ENCODE results near the gene OR2A42. TPM values are rescaled to one million over a fixed set of nuclear protein-coding genes. Genes with fewer than 3 reads are reported as not detected.

The OR2A42 gene, protein sequence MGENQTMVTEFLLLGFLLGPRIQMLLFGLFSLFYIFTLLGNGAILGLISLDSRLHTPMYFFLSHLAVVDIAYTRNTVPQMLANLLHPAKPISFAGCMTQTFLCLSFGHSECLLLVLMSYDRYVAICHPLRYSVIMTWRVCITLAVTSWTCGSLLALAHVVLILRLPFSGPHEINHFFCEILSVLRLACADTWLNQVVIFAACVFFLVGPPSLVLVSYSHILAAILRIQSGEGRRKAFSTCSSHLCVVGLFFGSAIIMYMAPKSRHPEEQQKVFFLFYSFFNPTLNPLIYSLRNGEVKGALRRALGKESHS
- total RNA-seq (2022; extraction: Qiagen RNA extraction; ENCODE audit: low read depth) = not detected in 5 replicates

DNA sequence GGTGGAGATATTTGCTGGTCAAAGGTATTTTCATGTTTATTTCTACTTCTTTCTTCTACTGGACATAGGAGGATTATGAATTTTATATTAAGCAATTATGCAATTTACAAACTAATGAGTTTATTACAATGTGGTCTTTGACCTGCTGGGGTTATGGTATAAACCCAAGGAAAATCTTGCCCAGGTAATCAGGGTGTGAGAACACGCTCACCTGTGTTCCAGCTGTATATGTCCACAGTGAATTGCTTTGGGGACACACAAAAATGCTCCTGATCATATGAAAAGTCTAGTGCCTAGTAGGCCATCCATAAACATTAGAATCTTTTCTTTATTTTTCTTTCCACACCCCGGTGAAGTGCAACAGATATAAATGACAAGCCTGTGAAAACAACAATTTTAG is at the start of gene OR2A42:
TSS of gene OR2A42 (minus strand) at position 241 of the 400 bp plus-strand sequence. CDS start 6,762 bp downstream, outside the sequence.

GRCh38 chr7:144269188-144269587 is 29.8 kb upstream of the OR2A42 start, which contains the start of gene CTAGE8:
CTAGE8 (minus strand) TSS chr7:144269288; CDS start chr7:144269250, 38 bp downstream.

DNA sequence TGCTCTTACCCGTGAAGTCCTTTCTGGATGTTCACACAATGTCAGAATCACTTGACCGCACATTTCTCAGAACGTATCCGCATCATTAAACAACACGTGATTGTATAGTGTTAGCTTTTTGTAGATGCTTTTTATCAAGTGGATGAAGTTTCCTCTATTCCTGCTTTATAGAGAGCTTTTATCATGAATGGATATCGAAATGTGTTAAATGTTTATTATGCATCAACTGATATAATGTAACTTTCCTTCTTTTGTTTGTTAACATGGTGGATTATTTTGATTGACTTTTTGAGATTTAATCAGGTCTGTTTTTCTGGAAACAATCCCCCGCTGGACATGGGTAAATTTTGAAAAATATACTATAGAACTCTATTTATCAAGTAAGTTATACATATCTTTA is 25.3 kb upstream of the OR2A42 start, which contains the start of gene OR2A7:
TSS of gene OR2A7 (minus strand) at position 101 of the 400 bp plus-strand sequence. CDS start 5,164 bp downstream, outside the sequence.

GRCh38 chr7:144195212-144195872 is 44.1 kb downstream of the OR2A42 start, which contains the start of gene ARHGEF35:
ARHGEF35 (minus strand) TSS chr7:144195833; CDS start chr7:144188383, 7,450 bp downstream.

GRCh38 chr7:144183166-144183565 is 56.2 kb downstream of the OR2A42 start, which contains the start of gene CTAGE4:
CTAGE4 (plus strand) TSS chr7:144183466; CDS start chr7:144183504, 38 bp downstream.

Other genes with a start within 250 kb of the OR2A42 start
- not detected in 5 replicates for gene OR6B1, start 239.3 kb downstream of the OR2A42 start, total RNA-seq (2022; extraction: Qiagen RNA extraction; ENCODE audit: low read depth)
- gene OR2A5, start 190.7 kb downstream of the OR2A42 start, total RNA-seq (2022; extraction: Qiagen RNA extraction; ENCODE audit: low read depth) = not detected in 5 replicates
- gene OR2A25, start 169.8 kb downstream of the OR2A42 start, total RNA-seq (2022; extraction: Qiagen RNA extraction; ENCODE audit: low read depth) = not detected in 5 replicates
- gene OR2A12, start 153.3 kb downstream of the OR2A42 start, total RNA-seq (2022; extraction: Qiagen RNA extraction; ENCODE audit: low read depth) = not detected in 5 replicates
- not detected in 5 replicates for gene OR2A2, start 130.0 kb downstream of the OR2A42 start, total RNA-seq (2022; extraction: Qiagen RNA extraction; ENCODE audit: low read depth)
- gene OR2A14, start 116.4 kb downstream of the OR2A42 start, total RNA-seq (2022; extraction: Qiagen RNA extraction; ENCODE audit: low read depth) = not detected in 5 replicates
- gene CTAGE4, start 56.1 kb downstream of the OR2A42 start, total RNA-seq (2022; extraction: Qiagen RNA extraction; ENCODE audit: low read depth) = not detected in 5 replicates
- 0.25 to 0.49 TPM (median 0.33 TPM) in 5 replicates for gene ARHGEF35, start 43.8 kb downstream of the OR2A42 start, total RNA-seq (2022; extraction: Qiagen RNA extraction; ENCODE audit: low read depth)
- not detected in 5 replicates for gene OR2A7, start 25.2 kb upstream of the OR2A42 start, total RNA-seq (2022; extraction: Qiagen RNA extraction; ENCODE audit: low read depth)
- not detected in 5 replicates for gene CTAGE8, start 29.7 kb upstream of the OR2A42 start, total RNA-seq (2022; extraction: Qiagen RNA extraction; ENCODE audit: low read depth)
- gene OR2A1, start 72.8 kb upstream of the OR2A42 start, total RNA-seq (2022; extraction: Qiagen RNA extraction; ENCODE audit: low read depth) = not detected in 5 replicates
- gene ARHGEF5, start 115.8 kb upstream of the OR2A42 start, total RNA-seq (2022; extraction: Qiagen RNA extraction; ENCODE audit: low read depth) = 1.8 to 2.3 TPM (median 2.1 TPM) in 5 replicates
- gene NOBOX, start 164.1 kb upstream of the OR2A42 start, total RNA-seq (2022; extraction: Qiagen RNA extraction; ENCODE audit: low read depth) = not detected in 5 replicates